Keratinocyte (primary cell): ENCODE data around the gene KCNMA1. TPM values are rescaled to one million over a fixed set of nuclear protein-coding genes. Genes with fewer than 3 reads are reported as not detected.

Experiments
- DNase-seq: peaks from one replicate; pipeline ENCODE4 v3.0.0-alpha.2; 2011; ENCODE audit warnings: low read depth, missing footprints, low spot score
- FAIRE-seq: peaks from 2 replicates; lab custom pipeline; 2011; peaks lifted over from hg19 to GRCh38; lab: Jason Lieb, UNC
- H2AFZ ChIP-seq: 2 replicates; pipeline ENCODE4 v1.6.0; 2012; ENCODE audit warnings: low read length, control low read depth, inconsistent platforms; ENCODE audit not compliant: control insufficient read depth
- H3K27ac ChIP-seq: 2 replicates; pipeline ENCODE4 v1.5.1; 2011; ENCODE audit warnings: low read length; ENCODE audit not compliant: control insufficient read depth, insufficient read depth
- H3K27me3 ChIP-seq: 3 replicates; pipeline ENCODE4 v1.6.0; 2011; ENCODE audit warnings: low read length; ENCODE audit not compliant: control insufficient read depth, insufficient read depth; ENCODE audit errors: extremely low read depth
- H3K36me3 ChIP-seq, 2 experiments: 2 replicates in 1 of 2; 3 replicates in 1 of 2; pipeline ENCODE4 v1.5.1; 2011; ENCODE audit warnings: low read length in 2 of 2, mild to moderate bottlenecking in 1 of 2; ENCODE audit not compliant: control insufficient read depth in 2 of 2, insufficient read depth in 2 of 2; ENCODE audit errors: extremely low read depth in 1 of 2
- H3K4me1 ChIP-seq: 3 replicates; pipeline ENCODE4 v1.5.1; 2011; ENCODE audit warnings: low read length; ENCODE audit not compliant: control insufficient read depth, insufficient read depth; ENCODE audit errors: extremely low read depth
- H3K4me2 ChIP-seq: 3 replicates; pipeline ENCODE4 v1.6.0; 2011; ENCODE audit warnings: low read depth, low read length; ENCODE audit not compliant: control insufficient read depth, insufficient read depth; ENCODE audit errors: extremely low read depth
- H3K4me3 ChIP-seq, 3 experiments: fragments of 200-600 bp in 1 of 3; sonication (generic) in 1 of 3; 2 replicates in 2 of 3; 3 replicates in 1 of 3; pipeline ENCODE4 v1.5.1; 2011 to 2016; ENCODE audit warnings: low read length in 3 of 3, mild to moderate bottlenecking in 3 of 3, control low read depth in 2 of 3, inconsistent platforms in 1 of 3, low read depth in 1 of 3, mixed read lengths in 1 of 3, mixed run types in 1 of 3, moderate library complexity in 1 of 3; ENCODE audit not compliant: control insufficient read depth in 2 of 3, insufficient read depth in 2 of 3; ENCODE audit errors: extremely low read depth in 1 of 3
- H3K79me2 ChIP-seq: 2 replicates; pipeline ENCODE4 v1.6.0; 2012; ENCODE audit warnings: low read length; ENCODE audit not compliant: control insufficient read depth, insufficient read depth
- H3K9ac ChIP-seq: 3 replicates; pipeline ENCODE4 v1.6.0; 2011; ENCODE audit warnings: low read length; ENCODE audit not compliant: control insufficient read depth, insufficient read depth; ENCODE audit errors: extremely low read depth
- H3K9me1 ChIP-seq: 3 replicates; pipeline ENCODE4 v1.6.0; 2011; ENCODE audit warnings: low read length; ENCODE audit not compliant: control insufficient read depth, insufficient read depth; ENCODE audit errors: extremely low read depth
- H3K9me3 ChIP-seq: 2 replicates; pipeline ENCODE4 v1.5.1; 2012; ENCODE audit warnings: low read depth, low read length; ENCODE audit not compliant: control insufficient read depth
- H4K20me1 ChIP-seq: 3 replicates; pipeline ENCODE4 v1.6.0; 2011; ENCODE audit warnings: low read length; ENCODE audit not compliant: control insufficient read depth, insufficient read depth; ENCODE audit errors: extremely low read depth
- EZH2 ChIP-seq: IDR thresholded peaks from one replicate; pipeline ENCODE4 v1.6.1; 2012; ENCODE audit warnings: inconsistent platforms, mild to moderate bottlenecking, low read length, moderate library complexity
- dilution Hi-C: fragments of 300-500 bp; cut with MboI; formaldehyde crosslinking; loops from one replicate; pipeline ENCODE4 v1.7.0; 2020; ENCODE audit warnings: low sequenced_read_pairs; ENCODE audit not compliant: extremely low pct_ligation_motif_present
- polyA plus RNA-seq, 5 experiments: library from polyadenylated mRNA; depleted of rRNA in 3 of 5; stranded (reverse) in 3 of 5; stranded (forward) in 1 of 5; unstranded in 1 of 5; fragments of >200 nt; gene quantifications; 1 replicate in 1 of 5; 2 replicates in 3 of 5; 3 replicates in 1 of 5; pipeline versions ENCODE4 v1.2.1 to v1.2.3, GENCODE V29; 2011 to 2012; ENCODE audit warnings: missing spikeins in 2 of 5, low read depth in 1 of 5, low replicate concordance in 1 of 5
- TF ChIP-seq, protein P1 (sequence below), 3 experiments: IDR thresholded peaks in 1 of 3; conservative IDR thresholded peaks in 1 of 3; optimal IDR thresholded peaks in 1 of 3; 2 replicates in 2 of 3; 3 replicates in 1 of 3; pipeline versions ENCODE3 to v1.5.1; 2011; ENCODE audit warnings: low read length in 3 of 3, mild to moderate bottlenecking in 3 of 3, moderate library complexity in 2 of 3, control low read depth in 1 of 3, inconsistent platforms in 1 of 3; ENCODE audit not compliant: insufficient read depth in 2 of 3; ENCODE audit errors: extremely low read depth in 1 of 3

KCNMA1 gene
- polyA plus RNA-seq, 1 donor (not counting 4 experiments of a cell fraction or from before 2014, with no cell fraction given): 6.3 TPM

DNA sequence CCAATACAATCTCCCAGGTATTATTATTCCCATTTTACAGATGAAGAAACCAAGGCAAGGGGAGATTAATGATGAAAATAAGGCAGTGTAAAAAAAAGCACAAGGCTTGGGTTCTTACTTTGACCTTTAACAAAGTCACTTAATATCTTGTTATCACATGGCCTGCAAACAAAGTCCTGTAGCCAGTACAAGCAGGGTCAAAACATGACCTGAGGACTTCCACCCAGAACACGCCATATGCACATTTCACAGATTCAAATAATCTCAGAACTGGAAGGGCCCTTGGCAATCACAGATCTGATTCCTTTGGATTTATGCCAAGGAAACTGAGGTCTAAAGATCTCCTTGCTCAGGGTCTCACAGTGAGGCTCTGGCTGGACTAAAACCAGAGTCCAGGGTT is 162.1 kb downstream of the KCNMA1 start:
- H3K27ac ChIP-seq: no peak overlapping the region
- peaks cover 8% of the 10 kb centered on the region for H3K4me1 ChIP-seq
- no peak overlapping the region for H3K4me2 ChIP-seq
- H3K9me3 ChIP-seq: no peaks in the 10 kb centered on the region
- no peak for TF ChIP-seq EZH2
- TF ChIP-seq, protein P1, sequence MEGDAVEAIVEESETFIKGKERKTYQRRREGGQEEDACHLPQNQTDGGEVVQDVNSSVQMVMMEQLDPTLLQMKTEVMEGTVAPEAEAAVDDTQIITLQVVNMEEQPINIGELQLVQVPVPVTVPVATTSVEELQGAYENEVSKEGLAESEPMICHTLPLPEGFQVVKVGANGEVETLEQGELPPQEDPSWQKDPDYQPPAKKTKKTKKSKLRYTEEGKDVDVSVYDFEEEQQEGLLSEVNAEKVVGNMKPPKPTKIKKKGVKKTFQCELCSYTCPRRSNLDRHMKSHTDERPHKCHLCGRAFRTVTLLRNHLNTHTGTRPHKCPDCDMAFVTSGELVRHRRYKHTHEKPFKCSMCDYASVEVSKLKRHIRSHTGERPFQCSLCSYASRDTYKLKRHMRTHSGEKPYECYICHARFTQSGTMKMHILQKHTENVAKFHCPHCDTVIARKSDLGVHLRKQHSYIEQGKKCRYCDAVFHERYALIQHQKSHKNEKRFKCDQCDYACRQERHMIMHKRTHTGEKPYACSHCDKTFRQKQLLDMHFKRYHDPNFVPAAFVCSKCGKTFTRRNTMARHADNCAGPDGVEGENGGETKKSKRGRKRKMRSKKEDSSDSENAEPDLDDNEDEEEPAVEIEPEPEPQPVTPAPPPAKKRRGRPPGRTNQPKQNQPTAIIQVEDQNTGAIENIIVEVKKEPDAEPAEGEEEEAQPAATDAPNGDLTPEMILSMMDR (optimal IDR thresholded peaks at IDR 0.05 in 1 of 3, IDR thresholded peaks at IDR 0.05 in 1 of 3, conservative IDR thresholded peaks at IDR 0.05 in 1 of 3; ENCODE audit: extremely low read depth in 1 of 3, insufficient read depth in 2 of 3, low read length in 3 of 3): no peak
- DNase-seq (no peak), FAIRE-seq (no peak)
- no peaks in the 10 kb centered on the region for H3K27me3 ChIP-seq
- no peaks in the 10 kb centered on the region for H3K36me3 ChIP-seq
- no peak overlapping the region for H3K4me3 ChIP-seq
- H3K9me1 ChIP-seq: no peaks in the 10 kb centered on the region
- dilution Hi-C loops: no loop called here
- H4K20me1 ChIP-seq: no peaks in the 10 kb centered on the region
- H3K9ac ChIP-seq: no peak overlapping the region
- H3K79me2 ChIP-seq: no peaks in the 10 kb centered on the region
- no peak overlapping the region for H2AFZ ChIP-seq

DNA sequence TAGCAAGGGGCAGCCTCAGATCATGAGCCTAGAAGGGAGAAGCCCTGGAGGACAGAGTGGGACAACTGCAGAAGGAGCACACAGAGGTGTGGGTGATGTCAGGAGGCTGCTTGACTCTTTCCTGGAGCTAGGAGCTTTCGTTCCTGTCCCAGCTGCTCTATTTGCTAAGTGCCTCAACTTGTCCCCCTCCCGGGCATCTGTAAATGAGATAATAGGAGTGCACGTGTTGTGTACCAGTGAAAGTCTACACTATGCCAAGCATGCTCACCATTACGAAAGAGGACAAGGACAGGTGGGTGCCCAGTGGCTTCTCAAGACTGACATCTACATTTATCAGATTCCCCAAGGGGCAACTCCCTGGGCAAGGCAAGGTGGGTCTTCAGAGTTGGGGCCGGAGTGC is 162.7 kb downstream of the KCNMA1 start:
- no peaks in the 10 kb centered on the region for H3K36me3 ChIP-seq
- FAIRE-seq: no peak

More for the DNA sequence above, 162.7 kb downstream of the KCNMA1 start:
- Histone ChIP-seq H3K4me1 (peaks cover 8% of the 10 kb centered on the region), H3K79me2 (no peaks in the 10 kb centered on the region), H2AFZ (no peak overlapping the region), H3K27me3 (no peaks in the 10 kb centered on the region), H3K4me2 (no peak overlapping the region), H3K9me3 (no peaks in the 10 kb centered on the region), H4K20me1 (no peaks in the 10 kb centered on the region), H3K27ac (no peak overlapping the region), H3K9me1 (no peaks in the 10 kb centered on the region), H3K9ac (no peak overlapping the region), H3K4me3 (no peak overlapping the region)
- dilution Hi-C loops: no loop called here
- DNase-seq: no peak
- TF ChIP-seq, protein P1 (optimal IDR thresholded peaks at IDR 0.05 in 1 of 3, IDR thresholded peaks at IDR 0.05 in 1 of 3, conservative IDR thresholded peaks at IDR 0.05 in 1 of 3; ENCODE audit: extremely low read depth in 1 of 3, insufficient read depth in 2 of 3, low read length in 3 of 3): no peak
- TF ChIP-seq EZH2: no peak
